Kidney epithelial cell (primary cell): ENCODE results near the gene SORD. TPM values are rescaled to one million over a fixed set of nuclear protein-coding genes. Genes with fewer than 3 reads are reported as not detected.
"Not testable (repeated sequence)": the region's sequence is repeated elsewhere in the genome, so short reads cannot be mapped to it uniquely, and the experiment has no call there.

ENCODE experiments used
- DNase-seq: peaks from one replicate; pipeline ENCODE4 v3.0.0-alpha.2; 2010; ENCODE audit warnings: low read depth
- H3K27me3 ChIP-seq: 2 replicates; pipeline ENCODE4 v1.6.0; 2011; ENCODE audit warnings: low read length; ENCODE audit not compliant: control insufficient read depth, insufficient read depth
- H3K36me3 ChIP-seq: 2 replicates; pipeline ENCODE4 v1.5.1; 2011; ENCODE audit warnings: low read length; ENCODE audit not compliant: control insufficient read depth, insufficient read depth
- H3K4me3 ChIP-seq: 2 replicates; pipeline ENCODE4 v1.5.1; 2011; ENCODE audit warnings: low read depth, mild to moderate bottlenecking, control low read depth, low read length
- total RNA-seq: library from RNA; depleted of rRNA; stranded (reverse); fragments of >200 nt; gene quantifications from 2 replicates; pipeline ENCODE4 v1.2.3, GENCODE V29; 2015
- TF ChIP-seq, protein P1 (sequence below): IDR thresholded peaks from 2 replicates; pipeline ENCODE4 v1.5.1; 2011; ENCODE audit warnings: mild to moderate bottlenecking, moderate library complexity, low read length, control low read depth, inconsistent platforms; ENCODE audit not compliant: insufficient read depth, poor library complexity, severe bottlenecking

The SORD gene
- total RNA-seq, 1 donor from 2014 or later: 30.2 TPM

GRCh38 chr15:45082412-45082811 lies 59.4 kb downstream of the SORD start:
- H3K4me3 ChIP-seq, H3K36me3 ChIP-seq, H3K27me3 ChIP-seq, DNase-seq: not testable (repeated sequence)

- DNase-seq: no peak
- TF ChIP-seq, protein P1, sequence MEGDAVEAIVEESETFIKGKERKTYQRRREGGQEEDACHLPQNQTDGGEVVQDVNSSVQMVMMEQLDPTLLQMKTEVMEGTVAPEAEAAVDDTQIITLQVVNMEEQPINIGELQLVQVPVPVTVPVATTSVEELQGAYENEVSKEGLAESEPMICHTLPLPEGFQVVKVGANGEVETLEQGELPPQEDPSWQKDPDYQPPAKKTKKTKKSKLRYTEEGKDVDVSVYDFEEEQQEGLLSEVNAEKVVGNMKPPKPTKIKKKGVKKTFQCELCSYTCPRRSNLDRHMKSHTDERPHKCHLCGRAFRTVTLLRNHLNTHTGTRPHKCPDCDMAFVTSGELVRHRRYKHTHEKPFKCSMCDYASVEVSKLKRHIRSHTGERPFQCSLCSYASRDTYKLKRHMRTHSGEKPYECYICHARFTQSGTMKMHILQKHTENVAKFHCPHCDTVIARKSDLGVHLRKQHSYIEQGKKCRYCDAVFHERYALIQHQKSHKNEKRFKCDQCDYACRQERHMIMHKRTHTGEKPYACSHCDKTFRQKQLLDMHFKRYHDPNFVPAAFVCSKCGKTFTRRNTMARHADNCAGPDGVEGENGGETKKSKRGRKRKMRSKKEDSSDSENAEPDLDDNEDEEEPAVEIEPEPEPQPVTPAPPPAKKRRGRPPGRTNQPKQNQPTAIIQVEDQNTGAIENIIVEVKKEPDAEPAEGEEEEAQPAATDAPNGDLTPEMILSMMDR: no peak
- peaks cover 2% of the 10 kb centered on the region for H3K27me3 ChIP-seq
- H3K36me3 ChIP-seq: no peaks in the 10 kb centered on the region
- no peak overlapping the region for H3K4me3 ChIP-seq
Observed at GRCh38 chr15:45083223-45083622, 60.2 kb downstream of the SORD start.

- H3K27me3 ChIP-seq: peaks cover 2% of the 10 kb centered on the region
- no peak for DNase-seq
- TF ChIP-seq, protein P1: no peak
- H3K4me3 ChIP-seq: no peak overlapping the region
- no peaks in the 10 kb centered on the region for H3K36me3 ChIP-seq
Observed at GRCh38 chr15:45084163-45084562, 61.2 kb downstream of the SORD start.

GRCh38 chr15:45087513-45087912 lies 64.5 kb downstream of the SORD start:
- TF ChIP-seq, protein P1: no peak
- Histone ChIP-seq H3K27me3 (peaks cover 2% of the 10 kb centered on the region), H3K36me3 (no peaks in the 10 kb centered on the region), H3K4me3 (no peak overlapping the region)
- DNase-seq: no peak

- no peak for DNase-seq
- Histone ChIP-seq H3K4me3 (no peak overlapping the region), H3K36me3 (no peaks in the 10 kb centered on the region), H3K27me3 (peaks cover 2% of the 10 kb centered on the region)
- TF ChIP-seq, protein P1: no peak
Observed at GRCh38 chr15:45088801-45089711, 66.1 kb downstream of the SORD start.

DNA sequence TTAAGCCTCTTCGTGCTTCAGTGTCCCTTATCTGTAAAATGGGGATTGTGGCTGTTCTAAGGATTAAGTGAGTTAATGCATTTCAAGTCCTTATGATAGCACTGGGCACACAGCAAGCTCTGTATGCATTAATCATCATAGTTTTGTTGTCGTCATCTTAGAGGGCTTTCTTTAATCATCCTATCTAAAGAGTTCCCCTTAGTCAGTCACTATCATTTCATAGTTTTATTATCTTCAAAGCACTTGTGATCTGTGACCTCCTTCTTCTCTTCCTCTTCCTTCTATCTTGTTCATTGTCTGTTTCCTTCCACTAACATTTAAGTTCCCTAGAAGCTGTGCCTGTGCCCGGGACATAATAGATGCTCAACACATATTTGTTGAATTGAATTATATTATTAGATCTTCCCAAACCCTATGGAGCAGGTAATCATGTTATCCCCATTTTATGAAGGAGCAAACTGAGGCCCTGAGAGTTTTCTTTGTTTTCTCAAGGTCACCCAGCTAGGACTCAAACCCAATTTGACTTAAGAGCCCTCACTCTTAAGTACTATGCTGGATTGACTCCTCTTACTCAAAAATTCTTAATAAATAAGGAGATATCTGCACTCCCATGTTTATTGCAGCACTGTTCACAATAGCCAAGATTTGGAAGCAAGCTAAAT lies 66.8 kb downstream of the SORD start:
- H3K27me3 ChIP-seq: peaks cover 6% of the 10 kb centered on the region
- TF ChIP-seq, protein P1: no peak
- no peak for DNase-seq

More for the DNA sequence above, 66.8 kb downstream of the SORD start:
- no peaks in the 10 kb centered on the region for H3K36me3 ChIP-seq
- no peak overlapping the region for H3K4me3 ChIP-seq
